SK-N-MC (cell line): ENCODE measurements around the gene CRTC1.

Experiments used
- DNase-seq: peaks from one replicate; pipeline ENCODE4 v3.0.0-alpha.2; 2011; ENCODE audit warnings: low read depth, low spot score
- H3K27ac ChIP-seq: fragments of 200-600 bp; sonication (generic); 2 replicates; pipeline ENCODE4 v1.5.1; 2016; ENCODE audit warnings: mixed run types
- H3K36me3 ChIP-seq: fragments of 200-600 bp; sonication (generic); 2 replicates; pipeline ENCODE4 v1.6.1; 2017; ENCODE audit warnings: antibody characterized with exemption, low read length, mixed read lengths; ENCODE audit not compliant: insufficient read depth
- H3K4me3 ChIP-seq: fragments of 200-600 bp; sonication (generic); 2 replicates; pipeline ENCODE4 v1.5.1; 2016
- H3K9ac ChIP-seq: fragments of 200-600 bp; sonication (generic); 2 replicates; pipeline ENCODE4 v1.8.0; 2017; ENCODE audit warnings: mixed run types, mixed read lengths; ENCODE audit not compliant: insufficient read length
- H3K9me3 ChIP-seq: fragments of 200-600 bp; sonication (generic); 2 replicates; pipeline ENCODE4 v1.6.1; 2017; ENCODE audit warnings: low read depth, mild to moderate bottlenecking, antibody characterized with exemption, low read length, moderate library complexity, mixed read lengths
- EZH2 ChIP-seq: fragments of 200-600 bp; sonication (generic); IDR thresholded peaks from one replicate; pipeline ENCODE4 v1.6.1; 2017; ENCODE audit warnings: antibody characterized with exemption
- FOXP2 ChIP-seq: optimal IDR thresholded peaks from 2 replicates; pipeline ENCODE3; 2011; ENCODE audit warnings: mild to moderate bottlenecking, moderate library complexity; ENCODE audit not compliant: insufficient read depth; ENCODE audit errors: extremely low read length, control extremely low read depth
- POLR2AphosphoS5 ChIP-seq: IDR thresholded peaks from 2 replicates; pipeline ENCODE4 v1.6.1; 2012; ENCODE audit warnings: mild to moderate bottlenecking, low read depth, low read length, borderline replicate concordance

The CRTC1 gene

GRCh38 chr19:18683958-18684641 is 620 bp downstream of the CRTC1 start:
- no peak for DNase-seq
- Histone ChIP-seq H3K4me3 (peak overlapping the region; percentile 98), H3K27ac (no peak overlapping the region), H3K9ac (no peak overlapping the region), H3K36me3 (no peaks in the 10 kb centered on the region), H3K9me3 (no peaks in the 10 kb centered on the region)
- TF ChIP-seq POLR2AphosphoS5, result no peak
- TF ChIP-seq EZH2, result no peak
- no peak for TF ChIP-seq FOXP2

GRCh38 chr19:18684642-18684993 is 1.1 kb downstream of the CRTC1 start:
- H3K4me3 ChIP-seq, result peak overlapping the region; percentile 98

GRCh38 chr19:18685597-18686190 is 2.2 kb downstream of the CRTC1 start:
- Histone ChIP-seq H3K9ac (no peak overlapping the region), H3K9me3 (no peaks in the 10 kb centered on the region), H3K27ac (no peak overlapping the region), H3K36me3 (no peaks in the 10 kb centered on the region), H3K4me3 (no peak overlapping the region)
- no peak for TF ChIP-seq EZH2
- TF ChIP-seq FOXP2, result no peak
- TF ChIP-seq POLR2AphosphoS5, result no peak
- no peak for DNase-seq

More at GRCh38 chr19:18684642-18684993, 1.1 kb downstream of the CRTC1 start:
- no peaks in the 10 kb centered on the region for H3K36me3 ChIP-seq
- no peaks in the 10 kb centered on the region for H3K9me3 ChIP-seq
- no peak overlapping the region for H3K27ac ChIP-seq
- H3K9ac ChIP-seq, result no peak overlapping the region
- TF ChIP-seq FOXP2 (no peak), POLR2AphosphoS5 (no peak), EZH2 (no peak)
- no peak for DNase-seq

- TF ChIP-seq EZH2, result no peak
- TF ChIP-seq FOXP2, result no peak
- no peak for TF ChIP-seq POLR2AphosphoS5
- no peak overlapping the region for H3K4me3 ChIP-seq
- H3K36me3 ChIP-seq, result no peaks in the 10 kb centered on the region
- no peak overlapping the region for H3K9ac ChIP-seq
- H3K9me3 ChIP-seq, result no peaks in the 10 kb centered on the region
- no peak overlapping the region for H3K27ac ChIP-seq
- DNase-seq, result no peak
Measured at GRCh38 chr19:18687740-18688465, 4.4 kb downstream of the CRTC1 start.

- no peak for TF ChIP-seq EZH2
- no peak for TF ChIP-seq POLR2AphosphoS5
- no peak for TF ChIP-seq FOXP2
- H3K9ac ChIP-seq, result no peak overlapping the region
- no peak for DNase-seq
- H3K36me3 ChIP-seq, result no peaks in the 10 kb centered on the region
- H3K4me3 ChIP-seq, result no peak overlapping the region
- H3K27ac ChIP-seq, result no peak overlapping the region
- no peaks in the 10 kb centered on the region for H3K9me3 ChIP-seq
Measured at GRCh38 chr19:18696023-18696422, 12.5 kb downstream of the CRTC1 start.

GRCh38 chr19:18697680-18698079 is 14.2 kb downstream of the CRTC1 start:
- DNase-seq, result no peak
- no peak for TF ChIP-seq FOXP2
- no peak for TF ChIP-seq POLR2AphosphoS5
- TF ChIP-seq EZH2, result no peak

GRCh38 chr19:18698321-18699167 is 15.1 kb downstream of the CRTC1 start:
- no peak for DNase-seq
- Histone ChIP-seq H3K27ac (no peak overlapping the region), H3K9me3 (no peaks in the 10 kb centered on the region), H3K4me3 (no peak overlapping the region), H3K9ac (no peak overlapping the region), H3K36me3 (no peaks in the 10 kb centered on the region)
- TF ChIP-seq FOXP2, result no peak
- no peak for TF ChIP-seq POLR2AphosphoS5
- TF ChIP-seq EZH2, result no peak

More at GRCh38 chr19:18697680-18698079, 14.2 kb downstream of the CRTC1 start:
- Histone ChIP-seq H3K27ac (no peak overlapping the region), H3K9ac (no peak overlapping the region), H3K4me3 (no peak overlapping the region), H3K36me3 (no peaks in the 10 kb centered on the region), H3K9me3 (no peaks in the 10 kb centered on the region)
